Epithelial cell of esophagus (primary cell): ENCODE measurements around the gene PLTP.

ENCODE experiments used
- DNase-seq: peaks from one replicate; pipeline ENCODE4 v3.0.0; 2010; ENCODE audit warnings: low read depth
- H3K4me3 ChIP-seq: 2 replicates; pipeline ENCODE4 v1.5.1; 2011; ENCODE audit warnings: mild to moderate bottlenecking, low read length, control low read depth
- TF ChIP-seq, protein P1 (sequence below): IDR thresholded peaks from 2 replicates; pipeline ENCODE4 v1.5.1; 2011; ENCODE audit warnings: low read depth, mild to moderate bottlenecking, low read length, control low read depth, inconsistent platforms; ENCODE audit not compliant: insufficient read depth; ENCODE audit errors: missing control alignments

PLTP gene

DNA sequence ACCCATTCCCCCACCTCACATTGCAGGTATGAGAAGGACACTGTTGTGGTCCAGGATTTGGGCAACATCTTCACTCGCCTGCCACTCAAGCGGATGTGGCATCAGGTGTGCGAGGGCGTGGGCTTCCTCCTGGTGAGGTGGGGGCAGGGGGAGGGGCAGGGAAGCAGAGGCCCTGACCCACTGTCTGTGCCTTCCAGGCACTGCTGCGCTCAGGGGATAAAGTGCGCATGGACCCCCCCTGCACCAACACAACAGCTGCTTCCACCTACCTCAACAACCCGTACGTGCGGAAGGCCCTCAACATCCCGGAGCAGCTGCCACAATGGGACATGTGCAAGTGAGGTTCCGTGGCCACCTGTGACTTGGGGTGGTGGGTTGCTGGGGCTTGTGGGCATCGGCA lies 17.2 kb downstream of the PLTP start:
- TF ChIP-seq, protein P1, sequence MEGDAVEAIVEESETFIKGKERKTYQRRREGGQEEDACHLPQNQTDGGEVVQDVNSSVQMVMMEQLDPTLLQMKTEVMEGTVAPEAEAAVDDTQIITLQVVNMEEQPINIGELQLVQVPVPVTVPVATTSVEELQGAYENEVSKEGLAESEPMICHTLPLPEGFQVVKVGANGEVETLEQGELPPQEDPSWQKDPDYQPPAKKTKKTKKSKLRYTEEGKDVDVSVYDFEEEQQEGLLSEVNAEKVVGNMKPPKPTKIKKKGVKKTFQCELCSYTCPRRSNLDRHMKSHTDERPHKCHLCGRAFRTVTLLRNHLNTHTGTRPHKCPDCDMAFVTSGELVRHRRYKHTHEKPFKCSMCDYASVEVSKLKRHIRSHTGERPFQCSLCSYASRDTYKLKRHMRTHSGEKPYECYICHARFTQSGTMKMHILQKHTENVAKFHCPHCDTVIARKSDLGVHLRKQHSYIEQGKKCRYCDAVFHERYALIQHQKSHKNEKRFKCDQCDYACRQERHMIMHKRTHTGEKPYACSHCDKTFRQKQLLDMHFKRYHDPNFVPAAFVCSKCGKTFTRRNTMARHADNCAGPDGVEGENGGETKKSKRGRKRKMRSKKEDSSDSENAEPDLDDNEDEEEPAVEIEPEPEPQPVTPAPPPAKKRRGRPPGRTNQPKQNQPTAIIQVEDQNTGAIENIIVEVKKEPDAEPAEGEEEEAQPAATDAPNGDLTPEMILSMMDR = no peak
- no peak for DNase-seq
- H3K4me3 ChIP-seq = no peak overlapping the region

GRCh38 chr20:45893831-45894230 lies 18.1 kb downstream of the PLTP start:
- TF ChIP-seq, protein P1 = no peak
- H3K4me3 ChIP-seq = no peak overlapping the region
- no peak for DNase-seq

DNA sequence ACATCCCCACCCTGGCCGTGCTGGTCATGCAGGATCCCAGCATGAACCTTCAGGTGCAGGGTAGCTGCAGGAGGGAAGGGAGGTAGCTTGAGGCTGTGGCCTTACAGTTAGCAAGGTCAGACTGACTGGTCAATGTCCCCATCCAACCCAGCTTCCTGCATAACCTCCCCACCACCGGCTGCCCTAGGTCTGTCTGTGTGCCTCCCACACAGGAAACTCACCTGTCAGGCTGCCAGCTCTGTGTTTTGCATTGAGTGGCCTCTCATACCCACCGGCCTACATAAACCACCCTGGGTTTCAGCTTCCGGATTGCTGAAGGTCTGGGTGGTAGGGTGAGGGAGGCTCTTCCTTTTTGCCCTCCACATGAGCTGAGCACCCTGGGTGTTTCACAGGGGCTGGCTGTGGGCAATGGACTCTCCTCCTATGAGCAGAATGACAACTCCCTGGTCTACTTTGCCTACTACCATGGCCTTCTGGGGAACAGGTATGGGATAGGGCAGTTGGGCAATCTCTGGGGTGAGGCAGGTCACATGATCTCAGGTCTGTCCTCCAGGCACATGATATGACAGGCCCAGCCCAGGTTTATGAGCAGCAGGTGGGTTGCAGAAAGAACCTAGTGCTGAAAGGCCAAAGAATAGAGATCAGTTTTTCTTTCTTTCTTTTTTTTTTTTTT lies 19.0 kb downstream of the PLTP start:
- peak; percentile 74 for DNase-seq
- H3K4me3 ChIP-seq = no peak overlapping the region

DNA sequence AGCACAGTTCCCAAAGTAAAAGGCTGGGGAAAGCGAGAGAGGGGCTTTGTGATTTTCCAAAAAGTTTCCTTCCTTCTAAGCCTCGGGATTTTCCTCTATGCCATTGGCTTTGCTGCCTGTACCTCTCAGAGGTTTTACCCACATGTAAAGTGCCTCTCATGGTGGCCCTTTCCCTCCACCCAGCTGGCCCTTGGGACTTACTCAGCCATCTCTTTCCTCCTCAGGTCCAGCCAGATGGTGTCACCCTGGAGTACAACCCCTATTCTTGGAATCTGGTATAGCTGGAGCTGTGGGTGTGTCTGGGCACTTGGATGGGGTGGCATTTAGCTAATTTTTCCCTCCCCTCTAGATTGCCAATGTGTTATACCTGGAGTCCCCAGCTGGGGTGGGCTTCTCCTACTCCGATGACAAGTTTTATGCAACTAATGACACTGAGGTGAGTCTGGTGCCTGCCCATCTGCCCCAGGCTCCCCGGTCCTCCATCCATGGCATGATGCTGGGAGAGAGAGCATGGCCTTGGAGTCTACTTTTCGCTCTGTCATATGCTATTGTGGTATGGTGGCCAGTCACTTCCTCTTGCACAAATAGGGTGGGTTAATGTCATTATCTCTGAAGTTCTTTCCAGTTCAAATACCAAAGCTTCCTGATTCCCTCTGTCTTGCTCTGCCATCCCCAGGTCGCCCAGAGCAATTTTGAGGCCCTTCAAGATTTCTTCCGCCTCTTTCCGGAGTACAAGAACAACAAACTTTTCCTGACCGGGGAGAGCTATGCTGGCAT lies 19.7 kb downstream of the PLTP start:
- peak overlapping the region; percentile 89 for H3K4me3 ChIP-seq
- peak; percentile 48 for DNase-seq
- TF ChIP-seq, protein P1 = peak; percentile 29

More for the DNA sequence above, 19.0 kb downstream of the PLTP start:
- TF ChIP-seq, protein P1 = no peak

- peak; percentile 89 for DNase-seq
- peak within 1 kb of the TSS; percentile 89 for H3K4me3 ChIP-seq
- TF ChIP-seq, protein P1 = no peak
Observed at GRCh38 chr20:45890985-45891983, 20.7 kb downstream of the PLTP start, which contains the start of the genes CTSA and NEURL2. CTSA (plus strand) TSS chr20:45891335; CDS start chr20:45891569, 234 bp downstream. NEURL2 (minus strand) TSS chr20:45891208; CDS start chr20:45890991, 217 bp downstream.
